Fibroblast of lung (primary cell): ENCODE measurements around the gene TACC2.

Source experiments
- CTCF ChIP-seq, 2 donors: IDR thresholded peaks in 1 of 2; conservative IDR thresholded peaks in 1 of 2; 1 replicate in 1 of 2; 2 replicates in 1 of 2; pipeline ENCODE4 v1.5.1; 2011 to 2012; ENCODE audit warnings: low read length in 2 of 2, control low read depth in 1 of 2, inconsistent platforms in 1 of 2, low read depth in 1 of 2, mild to moderate bottlenecking in 1 of 2
- EZH2 ChIP-seq: IDR thresholded peaks from 2 replicates; pipeline ENCODE4 v1.5.1; 2012; ENCODE audit warnings: low read length, control low read depth, mild to moderate bottlenecking; ENCODE audit errors: missing control alignments

- TF ChIP-seq CTCF (conservative IDR thresholded peaks at IDR 0.05 in 1 of 2, IDR thresholded peaks at IDR 0.05 in 1 of 2; ENCODE audit: low read depth in 1 of 2, low read length in 2 of 2) (no peak), EZH2 (no peak)
Observed at GRCh38 chr10:122173337-122173736, 184.4 kb downstream of the TACC2 start.
